ENCODE data around the gene SWAP70.
"Not testable (repeated sequence)": the region's sequence is repeated elsewhere in the genome, so short reads cannot be mapped to it uniquely, and the experiment has no call there.

The SWAP70 gene

DNA sequence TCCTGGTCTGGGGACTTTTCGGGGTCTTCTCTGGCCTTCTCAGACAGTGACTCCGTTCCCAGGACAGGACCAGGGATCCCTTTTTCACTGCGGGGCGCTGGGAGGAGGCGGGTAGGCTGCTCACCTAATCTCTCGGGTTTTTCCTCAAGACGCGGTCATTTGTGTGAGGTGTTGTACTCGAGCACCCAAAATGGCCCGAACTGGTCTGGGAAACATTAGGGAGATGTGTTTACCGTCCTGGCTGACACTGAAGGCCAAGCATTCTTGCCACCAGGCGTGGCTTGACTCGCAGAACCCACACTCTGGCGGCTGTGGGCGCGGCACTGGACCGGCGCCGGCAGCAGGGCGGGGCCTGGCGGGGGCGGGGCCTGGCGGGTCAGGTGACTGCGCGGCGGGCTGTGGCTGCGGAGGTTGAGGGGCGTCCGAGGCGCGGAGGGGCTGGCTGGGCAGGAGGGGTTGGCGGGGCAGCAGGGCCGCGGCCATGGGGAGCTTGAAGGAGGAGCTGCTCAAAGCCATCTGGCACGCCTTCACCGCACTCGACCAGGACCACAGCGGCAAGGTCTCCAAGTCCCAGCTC lies at the start of gene SWAP70:
TSS of gene SWAP70 (plus strand) at position 379 of the 577 bp plus-strand sequence. CDS start at position 482, 103 bp downstream.
- DNase-seq: peak; percentile 47 to 87

DNA sequence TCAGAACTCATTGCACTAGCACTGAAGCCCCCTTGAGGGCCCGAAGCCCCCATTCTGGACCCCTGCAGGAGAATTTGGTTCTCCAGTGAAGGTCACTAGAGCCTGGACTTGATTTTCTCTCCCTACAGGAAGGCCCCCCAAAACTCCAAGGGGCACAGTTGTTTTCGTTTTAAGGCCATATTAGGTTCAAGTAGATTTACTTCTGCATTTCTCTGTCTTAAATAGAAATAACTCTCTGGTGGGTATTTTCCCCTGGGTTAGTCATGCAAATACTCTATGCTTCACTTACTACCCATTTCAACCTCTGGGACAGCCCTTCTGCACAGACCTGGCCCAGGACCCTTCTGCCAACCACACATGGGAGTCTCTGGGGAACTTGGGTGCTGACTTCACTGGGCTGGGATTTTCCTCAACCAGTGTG lies 48.8 kb upstream of the SWAP70 start:
- DNase-seq: peak; percentile 16 to 62

DNA sequence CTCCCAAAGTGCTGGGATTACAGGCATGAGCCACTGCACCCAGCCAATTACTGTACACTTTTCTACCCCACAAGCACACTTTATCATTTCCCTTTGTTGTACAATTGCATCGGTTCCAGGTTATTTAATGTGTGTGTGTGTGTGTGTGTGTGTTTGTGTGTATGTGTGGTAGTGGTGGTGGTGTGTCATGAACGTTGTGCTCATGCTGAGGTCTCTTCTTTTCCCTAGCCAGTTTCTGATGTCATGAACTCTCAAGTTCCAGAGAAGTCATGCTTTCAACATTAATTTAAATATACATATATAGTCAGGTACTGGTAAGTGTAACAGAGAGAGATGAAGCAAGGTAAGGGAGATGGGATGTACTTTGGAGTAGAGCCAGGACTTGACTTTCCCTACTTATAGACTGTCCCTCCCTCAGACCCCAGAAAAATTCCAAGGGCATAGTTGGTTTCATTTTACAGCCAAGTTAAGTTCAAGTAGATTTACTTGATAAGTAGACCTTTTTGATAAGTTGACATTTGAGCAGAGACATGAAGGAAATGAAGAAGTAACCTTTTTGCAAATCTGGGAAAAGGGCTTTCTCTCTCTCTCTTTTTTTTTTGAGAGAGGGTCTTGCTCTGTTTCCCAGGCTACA lies 47.7 kb upstream of the SWAP70 start:
- DNase-seq: no peak

DNA sequence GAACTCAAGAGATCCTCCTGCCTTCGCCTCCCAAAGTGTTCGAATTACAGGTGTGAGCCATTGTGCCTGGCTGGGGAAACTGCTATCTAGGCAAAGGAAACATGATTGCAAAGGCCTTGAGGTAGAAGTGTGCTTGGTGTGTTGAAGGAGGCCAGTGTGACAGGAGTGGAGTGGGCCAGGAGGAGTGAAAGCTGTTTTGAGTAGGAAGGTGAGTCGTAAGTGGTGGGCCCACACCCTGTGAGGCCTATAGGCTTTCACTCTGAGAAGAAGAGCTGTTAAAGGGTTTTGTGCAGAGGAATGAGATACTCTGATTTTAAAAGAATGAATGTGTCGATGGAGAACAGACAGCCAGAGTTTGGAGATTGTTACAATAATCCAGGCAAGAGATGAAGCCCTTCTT lies 47.0 kb upstream of the SWAP70 start:
- no peak for DNase-seq

DNA sequence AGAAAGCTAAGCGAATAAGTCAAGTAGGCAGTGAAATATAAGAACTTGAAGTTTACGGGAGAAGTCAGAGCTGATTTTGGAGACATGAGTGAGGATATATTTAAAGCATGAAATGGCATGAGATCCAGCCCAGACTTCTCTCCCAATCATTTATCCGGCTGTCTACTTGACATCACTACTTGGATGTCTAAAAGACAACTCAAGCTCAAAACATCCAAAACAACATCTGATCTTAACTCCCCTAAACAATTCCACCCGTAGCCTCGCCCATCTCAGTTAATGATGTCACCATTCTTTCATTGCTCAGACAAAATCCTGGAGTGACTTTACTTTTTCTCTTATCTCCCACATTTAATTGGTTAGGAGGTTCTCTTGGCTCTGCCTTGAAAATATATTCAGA lies 45.9 kb upstream of the SWAP70 start:
- no peak for DNase-seq

DNA sequence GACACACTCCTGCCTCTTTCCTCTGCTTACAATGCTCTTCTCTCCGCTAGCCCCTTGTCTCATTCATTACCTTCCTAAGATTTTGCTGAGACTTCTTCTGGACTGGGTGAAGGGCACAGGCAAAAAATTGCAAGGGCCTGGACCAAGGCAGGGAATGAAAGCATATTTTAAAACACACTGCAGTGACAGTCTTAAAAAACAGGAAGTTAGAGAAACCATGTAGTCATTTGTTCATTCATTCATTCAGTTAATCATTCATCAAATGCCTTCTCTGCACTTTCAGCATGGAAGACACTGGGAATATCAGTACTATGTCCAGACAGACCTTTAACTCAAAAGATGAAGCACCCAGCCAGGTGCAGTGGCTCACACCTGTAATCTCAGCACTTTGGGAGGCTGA lies 44.9 kb upstream of the SWAP70 start:
- no peak for DNase-seq

DNA sequence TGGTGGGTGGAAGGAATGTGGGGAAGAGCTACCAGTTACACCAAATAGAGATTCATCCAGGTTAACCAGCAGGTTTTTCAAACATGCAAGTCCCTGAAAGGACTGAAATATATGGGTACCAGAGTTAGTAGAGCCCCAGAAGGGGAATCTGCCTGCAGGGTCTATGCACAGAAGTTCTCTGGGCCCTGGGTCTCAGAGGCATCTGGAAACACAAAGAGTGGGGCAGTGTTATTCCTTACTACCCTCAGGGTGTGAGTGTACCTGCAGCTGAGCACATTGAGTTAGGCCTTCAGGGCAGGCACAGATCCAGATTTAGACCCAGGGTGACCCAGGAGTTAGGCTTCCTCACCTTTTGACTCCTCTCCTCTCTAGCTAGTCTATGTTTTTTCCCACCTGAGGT lies 43.9 kb upstream of the SWAP70 start:
- DNase-seq: no peak

DNA sequence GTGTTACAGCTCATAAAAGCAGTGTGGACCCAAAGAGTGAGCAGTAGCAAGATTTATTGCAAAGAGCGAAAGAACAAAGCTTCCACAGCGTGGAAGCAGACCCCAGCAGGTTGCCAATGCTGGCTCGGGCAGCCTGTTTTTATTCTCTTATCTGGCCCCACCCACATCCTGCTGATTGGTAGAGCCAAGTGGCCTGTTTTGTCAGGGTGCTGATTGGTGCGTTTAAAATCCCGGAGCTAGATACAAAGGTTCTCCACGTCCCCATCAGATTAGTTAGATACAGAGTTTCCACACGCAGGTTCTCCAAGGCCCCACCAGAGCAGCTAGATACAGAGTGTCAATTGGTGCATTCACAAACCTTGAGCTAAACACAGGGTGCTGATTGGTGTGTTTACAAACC lies 41.5 kb upstream of the SWAP70 start:
- DNase-seq: not testable (repeated sequence)

DNA sequence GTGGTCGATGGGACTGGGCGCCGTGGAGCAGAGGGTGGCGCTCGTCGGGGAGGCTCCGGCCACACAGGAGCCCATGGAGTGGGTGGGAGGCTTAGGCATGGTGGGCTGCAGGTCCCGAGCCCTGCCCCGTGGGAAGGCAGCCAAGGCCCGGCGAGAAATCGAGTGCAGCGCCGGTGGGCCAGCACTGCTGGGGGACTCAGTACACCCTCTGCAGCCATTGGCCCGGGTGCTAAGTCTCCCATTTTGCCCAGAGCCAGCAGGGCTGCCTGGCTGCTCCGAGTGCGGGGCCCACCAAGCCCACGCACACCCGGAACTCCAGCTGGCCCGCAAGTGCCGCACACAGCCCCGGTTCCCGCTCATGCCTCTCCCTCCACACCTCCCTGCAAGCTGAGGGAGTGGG lies 40.8 kb upstream of the SWAP70 start:
- not testable (repeated sequence) for DNase-seq

DNA sequence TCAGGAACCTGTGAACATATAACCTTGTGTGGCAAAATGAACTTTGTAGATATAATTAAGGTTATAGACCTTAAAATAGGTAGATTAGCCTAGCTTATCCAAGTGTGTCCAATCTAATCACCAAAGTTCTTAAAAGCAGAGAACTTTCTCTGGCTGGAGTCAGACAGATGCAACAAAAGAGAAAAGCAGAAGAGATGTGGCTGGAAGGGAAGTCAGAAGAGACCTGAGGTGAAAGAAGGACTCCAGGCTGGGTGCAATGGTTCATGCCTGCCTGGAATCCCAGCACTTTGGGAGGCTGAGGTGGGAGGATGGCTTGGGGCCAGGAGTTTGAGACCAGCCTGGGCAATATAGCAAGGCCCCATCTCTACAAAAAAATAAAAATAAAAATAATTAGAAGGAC lies 39.4 kb upstream of the SWAP70 start:
- DNase-seq: no peak

DNA sequence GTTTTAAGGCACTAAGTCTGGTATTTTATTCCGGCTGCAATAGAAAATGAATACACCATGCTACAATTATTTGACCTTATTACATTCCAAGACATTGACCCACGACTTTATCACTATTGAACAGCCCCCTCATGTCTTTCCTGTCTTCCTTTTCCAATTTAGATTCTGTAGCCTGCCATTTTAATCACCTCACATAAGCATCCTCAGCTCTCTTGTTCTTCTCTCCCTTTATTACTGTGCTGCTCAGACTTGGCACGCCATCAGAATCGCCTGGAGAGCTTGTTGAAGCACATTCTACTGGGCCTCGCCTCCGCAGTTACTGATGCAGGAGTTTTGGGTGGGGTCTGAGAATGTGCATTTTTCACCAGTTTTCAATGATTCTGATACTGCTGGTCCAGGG lies 38.7 kb upstream of the SWAP70 start:
- no peak for DNase-seq

DNA sequence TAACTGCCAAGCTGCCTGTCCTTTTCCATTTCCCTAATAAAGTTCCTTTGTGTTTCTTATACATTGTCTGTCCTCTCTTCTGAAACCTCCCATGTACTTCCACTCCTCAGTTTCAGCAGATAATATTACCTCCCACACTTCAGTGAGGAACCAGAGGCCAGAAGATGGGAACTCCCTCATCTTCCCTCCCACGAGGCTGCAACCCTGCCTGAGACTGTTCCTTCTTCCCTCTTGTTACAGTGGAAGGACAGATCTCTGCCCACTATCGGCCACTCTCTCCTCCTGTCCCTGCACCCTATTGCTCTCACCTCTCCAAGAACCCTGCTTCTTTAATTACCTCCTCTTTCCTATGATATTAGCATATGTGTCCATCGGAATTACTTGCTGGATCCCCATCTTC lies 38.1 kb upstream of the SWAP70 start:
- no peak for DNase-seq

DNA sequence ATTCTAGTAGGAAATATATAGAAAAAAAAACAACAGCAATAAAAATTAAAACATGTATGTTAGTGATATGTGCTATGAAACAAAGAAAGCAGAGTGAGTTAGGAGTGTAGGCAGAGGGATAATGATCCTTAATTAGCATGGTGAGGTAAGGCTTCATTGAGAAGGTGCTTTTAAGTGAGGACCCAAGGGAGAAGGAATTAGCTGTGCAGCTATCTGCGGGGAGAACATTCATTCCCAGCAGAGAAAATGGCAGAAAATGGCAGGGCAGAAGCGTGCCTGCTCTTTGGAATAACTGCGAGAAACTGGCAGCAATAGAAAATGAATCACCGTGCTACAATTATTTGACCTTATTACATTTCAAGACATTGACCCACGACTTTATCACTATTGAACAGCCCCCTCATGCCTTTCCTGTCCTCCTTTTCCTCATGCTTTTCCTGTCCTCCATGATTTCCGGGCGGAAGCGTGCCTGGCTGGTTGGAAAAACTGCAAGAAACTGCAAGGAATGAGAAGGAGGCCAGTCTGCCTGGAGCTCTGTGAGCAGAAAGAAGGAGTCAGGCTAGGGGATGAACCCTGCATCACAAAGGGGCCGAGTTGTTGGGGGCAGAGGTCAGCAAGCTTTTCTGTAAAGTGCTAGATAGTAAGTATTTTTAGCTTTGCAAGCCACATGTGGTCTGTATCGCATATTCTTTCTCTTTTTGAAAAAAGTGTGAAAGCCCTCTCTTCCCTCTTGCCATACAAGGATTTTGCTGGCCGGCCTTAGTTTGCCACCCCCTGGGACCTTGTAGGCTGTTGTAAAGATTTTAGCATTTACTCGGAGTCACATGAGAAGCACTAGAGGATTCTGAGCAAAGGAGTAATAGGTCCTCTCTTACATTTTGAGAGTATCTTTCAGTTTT lies 37.1 kb upstream of the SWAP70 start:
- no peak for DNase-seq

DNA sequence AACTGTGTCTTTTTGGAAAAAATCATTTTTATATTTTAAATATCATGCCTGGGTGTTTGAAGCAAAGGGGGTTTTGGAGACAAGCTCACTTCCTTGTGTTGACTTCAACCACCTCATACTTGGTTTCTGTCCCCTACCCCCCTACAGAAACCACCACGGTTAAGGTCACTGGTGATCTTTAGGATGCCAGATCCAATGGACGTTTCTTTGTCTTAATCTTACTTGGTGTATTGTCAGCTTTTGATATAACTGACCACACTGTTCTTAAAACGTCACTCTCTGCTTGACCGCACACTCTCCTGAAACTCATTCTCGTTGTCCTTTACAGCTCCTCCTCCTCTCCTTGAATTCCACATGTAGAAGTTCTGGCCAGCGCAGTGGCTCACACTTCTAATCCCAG lies 34.8 kb upstream of the SWAP70 start:
- no peak for DNase-seq

DNA sequence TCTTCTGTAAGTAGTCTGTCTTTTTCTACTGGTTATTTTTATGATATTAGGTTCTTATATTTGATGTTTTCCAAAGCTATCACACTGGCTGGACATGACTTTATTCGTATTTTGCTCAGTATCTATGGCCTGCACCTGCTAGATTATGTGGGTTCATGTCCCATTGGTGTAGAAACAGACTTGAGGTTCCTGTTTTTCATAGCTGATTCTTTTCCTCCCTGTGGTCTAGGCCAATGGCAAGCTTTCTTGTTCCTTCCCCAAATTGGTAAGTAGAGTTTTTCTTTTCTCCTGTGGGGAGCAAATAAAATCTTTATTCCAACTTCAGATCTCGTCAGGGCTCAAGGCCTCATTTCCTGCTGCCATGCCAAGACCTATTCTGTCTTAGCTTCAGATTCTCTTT lies 30.2 kb upstream of the SWAP70 start:
- no peak for DNase-seq

DNA sequence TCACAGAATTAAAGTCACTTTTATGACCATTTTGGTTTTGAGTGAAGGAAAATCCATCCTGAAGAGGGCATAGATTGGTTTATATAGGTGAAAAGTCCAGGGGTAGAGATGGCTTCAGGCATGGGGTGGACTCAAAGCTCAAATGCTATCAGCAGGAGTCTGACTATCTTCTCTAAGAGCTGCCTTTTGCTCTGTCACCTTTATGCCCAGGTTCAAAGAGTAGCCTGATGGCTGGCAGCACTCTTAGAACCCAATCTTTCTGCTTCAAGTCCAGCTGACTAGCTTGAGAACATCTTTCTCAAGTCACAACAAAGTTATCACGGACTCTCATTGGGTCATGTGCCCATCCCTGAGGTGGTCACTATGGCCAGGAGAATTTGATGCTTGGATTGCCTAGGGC lies 27.2 kb upstream of the SWAP70 start:
- DNase-seq: no peak

DNA sequence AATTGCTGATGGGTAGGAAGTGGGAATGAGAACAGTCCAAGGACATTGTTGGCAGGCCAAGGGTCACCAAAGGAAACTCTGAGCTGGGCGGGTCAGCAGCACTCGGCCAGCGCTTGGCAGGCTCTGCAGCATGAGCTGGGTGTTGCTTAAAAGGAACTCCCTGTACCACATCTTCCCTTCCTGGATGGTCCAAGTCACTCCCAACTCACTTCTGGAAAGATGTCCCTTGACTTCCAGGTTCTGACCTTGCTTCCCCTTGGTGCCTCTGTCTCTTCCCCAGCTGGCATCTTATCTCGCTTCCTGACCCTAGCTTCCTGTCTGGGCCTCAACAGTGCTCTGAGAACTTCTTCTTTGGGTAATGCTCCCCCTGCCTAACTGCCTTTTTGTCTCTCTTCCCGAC lies 24.8 kb upstream of the SWAP70 start:
- no peak for DNase-seq

DNA sequence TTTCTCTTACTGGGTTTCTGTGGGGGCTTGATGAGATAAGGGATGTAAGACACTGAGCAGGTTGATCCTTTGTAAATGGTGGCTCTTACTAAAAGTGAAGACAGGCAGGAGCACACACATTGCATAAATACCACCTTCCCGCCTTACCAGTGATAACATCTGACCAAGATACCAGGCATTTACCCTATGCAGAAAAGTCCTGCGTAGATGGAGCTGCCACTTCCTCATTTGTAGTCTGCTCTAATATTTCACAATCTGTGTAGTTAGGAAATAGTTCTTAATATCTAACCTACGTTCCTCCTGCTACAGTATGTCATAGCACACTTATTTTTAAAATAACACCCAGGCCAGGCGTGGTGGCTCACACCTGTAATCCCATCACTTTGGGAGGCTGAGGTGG lies 23.9 kb upstream of the SWAP70 start:
- no peak for DNase-seq

DNA sequence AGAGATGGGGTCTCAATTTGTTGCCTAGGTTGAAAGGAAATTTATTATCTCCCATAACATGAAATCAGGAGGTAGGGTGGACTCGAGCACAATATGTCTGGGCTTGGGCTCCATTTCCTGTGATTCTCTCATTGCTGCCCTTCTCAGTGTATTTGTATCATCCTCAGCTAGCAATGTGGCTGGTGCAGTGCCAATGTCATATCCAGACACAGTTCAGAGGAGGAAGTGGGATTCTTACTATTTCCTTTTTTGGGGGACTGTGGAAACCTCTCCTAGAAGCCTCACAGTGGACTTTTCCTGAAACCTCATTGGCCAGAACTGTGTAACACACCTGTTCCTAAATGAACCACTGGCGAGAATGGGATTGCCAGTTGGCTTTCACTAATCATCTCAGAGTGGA lies 21.0 kb upstream of the SWAP70 start:
- no peak for DNase-seq

DNA sequence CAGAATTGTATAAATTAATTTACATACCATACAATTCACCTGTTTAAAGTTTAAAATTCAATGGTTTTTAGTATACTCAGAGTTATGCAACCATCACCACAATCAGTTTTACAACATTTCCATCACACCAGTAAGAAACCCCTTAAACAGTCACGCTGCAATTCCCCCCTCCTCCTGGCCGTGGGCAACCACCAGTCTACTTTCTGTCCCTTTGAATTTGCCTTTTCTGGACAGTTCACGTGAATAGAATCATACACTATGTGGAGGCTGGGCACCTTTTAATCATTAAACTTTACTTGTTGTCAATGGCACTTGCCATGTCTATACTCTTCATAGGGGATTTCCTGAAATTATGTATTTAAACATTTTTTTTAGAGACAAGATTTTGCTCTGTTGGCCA lies 20.1 kb upstream of the SWAP70 start:
- DNase-seq: no peak

DNA sequence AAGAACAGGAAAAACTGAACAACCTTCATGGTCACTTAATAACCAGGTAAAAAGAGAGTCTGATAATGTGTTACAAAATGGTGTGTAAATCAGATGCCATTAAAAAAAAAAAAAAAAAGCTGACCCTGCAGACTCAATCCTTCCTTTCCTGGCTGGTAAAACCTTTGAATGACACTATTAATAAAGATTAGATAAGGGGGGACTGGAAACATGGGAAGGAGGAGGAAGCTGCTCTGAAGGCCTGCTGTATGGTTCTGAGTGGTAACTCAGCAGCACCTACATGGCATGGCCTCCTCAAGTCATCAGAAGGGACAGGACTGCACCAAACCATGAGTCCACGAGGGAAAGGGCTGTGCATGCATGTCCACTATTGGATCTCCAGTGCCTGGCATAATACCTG lies 18.0 kb upstream of the SWAP70 start:
- DNase-seq: no peak

DNA sequence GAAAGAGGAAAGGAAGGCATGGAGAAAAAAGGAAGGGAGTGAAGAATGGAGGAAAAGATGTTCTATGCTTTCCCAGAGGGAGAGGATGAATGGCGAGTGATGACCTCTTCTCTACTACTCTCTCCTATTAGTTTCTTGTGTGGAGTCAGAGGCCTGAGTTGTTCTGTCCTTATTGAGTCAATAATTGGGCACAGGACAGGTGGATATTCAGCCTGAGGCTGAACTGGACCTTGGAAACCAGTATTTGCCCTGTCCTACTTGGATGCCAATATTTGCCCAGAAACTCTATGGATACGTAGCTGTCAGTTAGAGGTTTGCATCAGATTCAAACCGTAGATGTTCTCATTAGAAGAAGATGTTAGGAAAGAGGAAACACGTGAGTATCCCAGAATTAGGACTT lies 17.6 kb upstream of the SWAP70 start:
- DNase-seq: no peak

DNA sequence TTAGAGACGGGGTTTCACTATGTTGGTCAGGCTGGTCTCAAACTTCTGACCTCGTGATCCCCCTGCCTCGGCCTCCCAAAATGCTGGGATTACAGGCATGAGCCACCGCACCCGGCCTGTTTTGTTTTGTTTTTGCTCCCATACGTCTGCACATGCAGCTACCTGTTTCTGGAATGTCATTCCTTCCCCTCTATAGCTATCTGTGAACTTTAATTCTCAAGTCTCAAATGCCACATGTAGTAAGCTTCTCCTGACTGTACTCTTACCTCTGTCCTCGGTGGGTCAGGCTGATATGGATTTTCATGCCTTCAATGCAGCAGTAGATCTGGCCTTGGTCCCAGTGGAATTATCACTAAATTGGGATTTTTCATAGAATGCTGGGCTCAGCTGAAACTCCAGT lies 12.4 kb upstream of the SWAP70 start:
- no peak for DNase-seq

Measured in NCI-H526 (cell line).